GM13977 (cell line): ENCODE results near the gene RNF133.

ENCODE experiments used
- DNase-seq: peaks from one replicate; pipeline ENCODE4 v3.0.0; 2012; ENCODE audit warnings: low spot score
- in situ Hi-C: fragments of 300-500 bp; cut with MboI; formaldehyde crosslinking; loops from one replicate; pipeline ENCODE4 v1.12.0; 2022; ENCODE audit warnings: low sequenced_read_pairs, low pct_unique_long_range_greater_than_20kb, mixed read lengths, inconsistent platforms; ENCODE audit not compliant: unreplicated experiment
- TF ChIP-seq, protein P1 (sequence below): IDR thresholded peaks from 2 replicates; pipeline ENCODE4 v1.5.1; 2012; ENCODE audit warnings: mild to moderate bottlenecking, control low read depth; ENCODE audit not compliant: insufficient read depth; ENCODE audit errors: extremely low read depth, missing control alignments

Gene RNF133

GRCh38 chr7:122710916-122711315 lies 12.0 kb upstream of the RNF133 start:
- in situ Hi-C loops, result no loop called here
- TF ChIP-seq, protein P1, sequence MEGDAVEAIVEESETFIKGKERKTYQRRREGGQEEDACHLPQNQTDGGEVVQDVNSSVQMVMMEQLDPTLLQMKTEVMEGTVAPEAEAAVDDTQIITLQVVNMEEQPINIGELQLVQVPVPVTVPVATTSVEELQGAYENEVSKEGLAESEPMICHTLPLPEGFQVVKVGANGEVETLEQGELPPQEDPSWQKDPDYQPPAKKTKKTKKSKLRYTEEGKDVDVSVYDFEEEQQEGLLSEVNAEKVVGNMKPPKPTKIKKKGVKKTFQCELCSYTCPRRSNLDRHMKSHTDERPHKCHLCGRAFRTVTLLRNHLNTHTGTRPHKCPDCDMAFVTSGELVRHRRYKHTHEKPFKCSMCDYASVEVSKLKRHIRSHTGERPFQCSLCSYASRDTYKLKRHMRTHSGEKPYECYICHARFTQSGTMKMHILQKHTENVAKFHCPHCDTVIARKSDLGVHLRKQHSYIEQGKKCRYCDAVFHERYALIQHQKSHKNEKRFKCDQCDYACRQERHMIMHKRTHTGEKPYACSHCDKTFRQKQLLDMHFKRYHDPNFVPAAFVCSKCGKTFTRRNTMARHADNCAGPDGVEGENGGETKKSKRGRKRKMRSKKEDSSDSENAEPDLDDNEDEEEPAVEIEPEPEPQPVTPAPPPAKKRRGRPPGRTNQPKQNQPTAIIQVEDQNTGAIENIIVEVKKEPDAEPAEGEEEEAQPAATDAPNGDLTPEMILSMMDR, result no peak
- no peak for DNase-seq

- TF ChIP-seq, protein P1, result no peak
- in situ Hi-C loops, result no loop called here
- no peak for DNase-seq
These were observed 11.2 kb upstream of the RNF133 start for GRCh38 chr7:122709930-122710646.

GRCh38 chr7:122706836-122707235 lies 7.9 kb upstream of the RNF133 start:
- in situ Hi-C loops, result no loop called here
- TF ChIP-seq, protein P1, result no peak
- no peak for DNase-seq

- no peak for DNase-seq
- in situ Hi-C loops, result no loop called here
- TF ChIP-seq, protein P1, result no peak
These were observed 4.1 kb upstream of the RNF133 start, which contains the start of gene RNF148 for GRCh38 chr7:122702872-122703510. RNF148 (minus strand) TSS chr7:122702922; CDS start chr7:122702750, 172 bp downstream.

DNA sequence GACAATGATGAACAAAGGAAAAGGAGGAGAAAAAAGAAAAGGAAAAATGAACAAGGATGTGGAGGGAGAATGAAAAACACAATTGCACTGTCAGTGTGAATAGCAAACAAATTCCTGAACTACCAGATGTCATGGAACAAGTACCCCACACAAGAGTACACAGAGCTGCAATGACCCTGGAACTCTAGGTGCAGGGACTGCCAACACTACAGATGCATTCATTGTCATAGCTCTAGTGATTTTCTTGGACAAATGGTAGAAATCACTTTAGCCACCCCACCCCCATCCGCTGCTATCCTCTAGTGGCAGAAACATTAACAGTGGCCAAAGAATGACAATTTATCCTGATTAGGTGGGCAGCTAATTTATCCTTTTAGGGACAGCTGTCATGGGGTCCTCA lies 3.1 kb downstream of the RNF133 start:
- DNase-seq, result no peak
- TF ChIP-seq, protein P1, result no peak
- in situ Hi-C loops, result no loop called here

DNA sequence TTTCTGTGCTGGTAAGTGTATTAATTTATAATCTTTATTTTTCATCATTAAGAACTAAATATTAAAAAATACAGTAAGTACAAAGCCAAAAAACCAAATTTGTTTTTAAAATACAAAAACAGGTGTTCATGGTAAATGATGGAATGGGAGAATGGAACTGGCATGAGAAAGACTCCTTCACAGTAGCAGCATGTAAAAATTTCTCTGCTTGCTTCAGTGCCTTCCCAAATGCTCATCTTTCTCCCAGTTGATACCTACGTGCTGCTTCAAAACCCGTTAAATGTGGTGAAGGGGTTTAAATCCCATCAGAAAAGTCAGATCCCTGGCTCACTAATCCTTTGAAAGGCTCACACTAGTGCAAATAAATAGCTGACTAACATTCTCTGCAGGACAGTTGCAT lies 4.2 kb downstream of the RNF133 start:
- in situ Hi-C loops, result no loop called here
- DNase-seq, result no peak

More for the DNA sequence above, 4.2 kb downstream of the RNF133 start:
- TF ChIP-seq, protein P1, result no peak
